AG20443 (cell line): ENCODE data around the gene LMAN1L.

ENCODE experiments used
- DNase-seq: peaks from one replicate; pipeline ENCODE4 v3.0.0; 2012; ENCODE audit warnings: low spot score, mixed read lengths

The LMAN1L gene

DNA sequence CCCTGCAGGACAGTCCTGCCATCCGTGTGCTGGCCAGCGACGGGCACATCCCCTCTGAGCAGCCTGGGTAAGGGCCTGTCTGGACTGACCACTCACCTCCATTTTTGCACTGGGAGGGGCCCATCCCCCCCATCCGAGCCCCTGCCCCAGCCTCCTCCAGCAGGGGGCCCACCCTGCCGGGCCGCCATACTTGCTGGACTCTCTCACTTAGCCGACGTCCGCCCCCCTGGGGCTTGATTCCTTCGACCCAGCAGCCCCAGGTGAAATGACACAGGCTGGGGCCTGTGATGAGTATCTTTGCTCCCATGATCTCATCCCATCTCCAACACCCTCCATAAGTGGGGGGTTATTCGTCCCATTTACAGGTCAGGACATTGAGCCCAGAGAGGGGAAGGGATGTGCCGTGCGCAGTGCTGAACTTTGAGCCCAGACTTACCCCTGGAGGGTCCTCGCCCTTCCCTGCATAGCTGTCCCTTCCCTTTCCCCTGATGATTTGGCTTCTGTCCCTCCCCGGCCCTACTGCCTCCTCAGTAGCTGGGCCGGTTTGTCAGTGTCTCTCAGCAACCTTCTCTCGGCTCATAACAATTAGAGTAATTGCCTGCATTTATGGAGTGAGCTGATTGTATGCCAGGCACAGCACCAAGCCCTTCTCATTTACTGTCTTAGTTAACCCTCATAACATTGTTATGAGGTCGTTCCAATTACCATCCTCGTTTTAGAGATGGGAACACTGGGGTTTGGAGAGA is 4.2 kb downstream of the LMAN1L start:
- no peak for DNase-seq

GRCh38 chr15:74817370-74817737 is 4.7 kb downstream of the LMAN1L start:
- peak; percentile 61 for DNase-seq

GRCh38 chr15:74820056-74820455 is 7.4 kb downstream of the LMAN1L start:
- no peak for DNase-seq

DNA sequence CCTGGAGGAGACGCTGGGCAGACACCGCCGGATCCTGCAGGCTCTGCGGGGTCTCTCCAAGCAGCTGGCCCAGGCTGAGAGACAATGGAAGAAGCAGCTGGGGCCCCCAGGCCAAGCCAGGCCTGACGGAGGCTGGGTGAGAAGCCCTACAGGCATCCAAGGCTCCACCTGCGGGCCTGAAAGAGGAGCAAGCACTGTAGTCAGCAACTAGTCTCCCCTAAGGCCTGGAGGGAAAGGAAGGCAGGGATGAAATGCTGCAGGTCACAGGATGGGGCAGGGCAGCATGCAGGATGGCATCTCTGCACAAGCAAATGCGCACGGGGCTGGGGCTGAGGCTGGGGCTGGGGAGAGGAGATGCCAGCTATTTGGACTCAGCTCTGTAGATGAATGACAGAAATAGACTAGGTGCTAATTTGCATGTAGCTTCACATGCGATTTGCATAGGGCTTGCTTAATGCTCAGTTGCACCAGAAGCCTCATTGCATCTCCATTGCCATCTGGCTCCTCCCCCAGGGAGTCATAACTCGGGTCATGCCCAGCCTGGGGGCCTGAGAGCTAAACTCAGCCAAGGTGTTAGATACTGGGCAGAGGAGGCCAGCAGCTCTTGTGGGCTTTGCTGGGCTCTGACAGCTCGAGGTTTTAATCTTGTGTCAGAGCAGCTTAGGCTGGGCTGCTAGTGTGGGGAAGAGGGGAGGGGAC is 8.6 kb downstream of the LMAN1L start:
- no peak for DNase-seq

DNA sequence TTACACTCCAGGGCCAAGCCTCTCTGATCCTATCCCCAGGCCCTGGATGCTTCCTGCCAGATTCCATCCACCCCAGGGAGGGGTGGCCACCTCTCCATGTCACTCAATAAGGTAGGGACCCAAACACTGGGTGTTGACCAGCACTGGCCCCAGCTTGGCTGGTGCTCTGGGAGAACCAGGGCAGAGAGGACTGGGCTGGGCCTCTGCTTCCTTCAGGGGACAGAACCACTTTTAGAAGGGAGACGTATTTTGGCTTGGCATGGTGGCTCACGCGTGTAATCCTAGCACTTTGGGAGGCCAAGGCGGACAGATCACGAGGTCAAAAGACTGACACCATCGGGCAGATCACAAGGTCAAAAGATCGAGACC is 9.1 kb downstream of the LMAN1L start:
- DNase-seq, result no peak

- DNase-seq, result no peak
Measured at GRCh38 chr15:74822233-74822632, 9.6 kb downstream of the LMAN1L start.

GRCh38 chr15:74823324-74823723 is 10.7 kb downstream of the LMAN1L start:
- DNase-seq, result no peak

DNA sequence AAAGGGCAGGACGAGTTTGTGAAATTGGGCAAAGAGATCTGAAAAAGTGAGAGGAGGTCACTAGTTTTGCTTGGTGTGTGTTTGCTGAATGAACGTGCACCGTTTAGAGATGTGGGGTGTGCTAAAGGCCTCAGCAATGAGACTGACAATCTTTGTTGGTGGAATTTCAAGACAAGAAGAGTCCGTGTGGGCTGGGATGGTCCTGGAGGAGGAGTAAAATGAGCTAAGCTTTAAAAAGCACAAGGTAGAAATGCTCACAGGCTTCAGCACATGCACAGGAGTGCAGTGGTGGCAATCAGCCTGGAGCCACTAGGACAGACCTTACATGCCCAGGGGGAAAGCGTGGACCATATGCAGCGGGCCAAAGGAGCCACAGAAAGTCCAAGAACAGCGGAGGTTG is 12.3 kb downstream of the LMAN1L start:
- DNase-seq, result no peak

- no peak for DNase-seq
Measured at GRCh38 chr15:74825866-74826265, 13.2 kb downstream of the LMAN1L start.

- DNase-seq, result peak; percentile 78
Measured at GRCh38 chr15:74826364-74826819, 13.8 kb downstream of the LMAN1L start, which contains the start of gene CPLX3. CPLX3 (plus strand) TSS chr15:74826627; CDS start chr15:74826704, 77 bp downstream.

GRCh38 chr15:74826921-74827320 is 14.3 kb downstream of the LMAN1L start:
- no peak for DNase-seq

DNA sequence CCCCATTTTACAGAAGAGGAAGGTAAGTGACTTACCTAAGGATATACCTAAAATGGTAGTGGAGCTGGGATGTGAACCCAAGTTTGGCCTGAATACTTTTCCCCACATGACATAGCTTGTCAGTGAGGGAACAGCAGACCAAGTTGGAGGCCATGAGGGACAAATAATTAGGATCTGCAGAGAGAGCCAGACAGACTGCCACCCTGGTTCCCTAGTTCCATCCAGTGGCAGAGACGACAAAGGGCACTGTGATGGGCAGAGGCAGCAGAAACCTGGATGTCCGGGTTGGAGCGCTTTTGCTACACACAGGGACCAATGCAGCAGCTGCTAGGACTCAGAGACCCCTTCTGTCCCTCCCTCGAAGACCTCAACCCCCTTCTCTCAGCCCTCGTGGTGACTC is 15.0 kb downstream of the LMAN1L start:
- no peak for DNase-seq

GRCh38 chr15:74828835-74829234 is 16.2 kb downstream of the LMAN1L start:
- no peak for DNase-seq

DNA sequence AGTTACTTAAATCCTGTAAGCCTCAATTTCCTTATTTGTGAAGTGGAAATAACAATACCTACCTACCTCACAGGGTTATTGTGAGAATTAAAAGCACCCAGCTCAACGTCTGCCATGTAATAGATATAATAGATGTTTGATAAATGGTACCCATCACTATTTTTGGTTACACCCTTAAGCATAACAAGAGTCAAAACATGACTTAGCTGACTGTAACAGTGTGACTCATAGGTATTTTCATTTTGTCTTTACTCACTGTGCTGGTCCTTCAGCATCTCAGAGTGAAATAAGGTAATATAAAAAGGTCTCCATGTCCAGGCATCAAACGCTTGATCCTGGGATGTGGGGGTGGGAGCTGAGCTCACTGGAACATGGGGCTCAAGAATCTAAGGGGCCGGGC is 16.9 kb downstream of the LMAN1L start:
- peak; percentile 54 for DNase-seq

GRCh38 chr15:74829991-74830390 is 17.4 kb downstream of the LMAN1L start:
- no peak for DNase-seq

GRCh38 chr15:74830868-74831267 is 18.2 kb downstream of the LMAN1L start:
- DNase-seq, result peak; percentile 25

DNA sequence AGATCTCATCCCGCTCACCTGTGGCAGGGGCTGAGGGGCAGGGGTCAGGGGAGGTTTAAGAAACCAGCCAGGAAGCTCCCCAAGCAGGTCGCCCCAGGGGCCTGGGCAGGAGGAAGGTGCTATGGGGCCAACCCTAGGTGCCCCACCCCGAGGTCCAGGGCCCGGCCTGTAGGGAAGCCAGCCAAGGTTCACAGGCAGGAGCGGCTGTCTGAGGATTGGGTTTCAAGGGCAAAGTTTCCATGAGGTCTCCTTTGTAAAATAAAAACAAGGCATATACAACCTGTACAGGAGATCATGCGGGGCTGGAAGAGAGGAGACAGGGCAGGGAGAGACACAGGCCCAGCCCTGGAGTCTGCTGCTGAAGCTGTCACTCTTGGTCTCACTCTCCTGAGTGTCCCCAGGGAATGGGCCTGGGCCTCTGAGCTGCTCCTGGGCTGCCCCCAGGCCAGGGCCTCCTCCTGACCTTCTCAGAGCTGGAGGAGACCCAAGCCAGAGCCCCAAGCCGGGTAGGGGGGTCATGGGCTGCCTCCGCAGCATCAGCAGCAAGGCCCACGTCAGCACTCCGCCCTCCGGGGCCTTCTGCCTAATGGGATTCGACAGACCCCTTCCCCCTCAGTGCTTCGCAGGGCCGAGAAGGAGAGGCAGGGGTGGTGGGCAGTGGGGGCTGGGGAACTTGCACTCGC is 19.3 kb downstream of the LMAN1L start:
- DNase-seq, result no peak

- DNase-seq, result no peak
Measured at GRCh38 chr15:74832826-74833225, 20.2 kb downstream of the LMAN1L start.

DNA sequence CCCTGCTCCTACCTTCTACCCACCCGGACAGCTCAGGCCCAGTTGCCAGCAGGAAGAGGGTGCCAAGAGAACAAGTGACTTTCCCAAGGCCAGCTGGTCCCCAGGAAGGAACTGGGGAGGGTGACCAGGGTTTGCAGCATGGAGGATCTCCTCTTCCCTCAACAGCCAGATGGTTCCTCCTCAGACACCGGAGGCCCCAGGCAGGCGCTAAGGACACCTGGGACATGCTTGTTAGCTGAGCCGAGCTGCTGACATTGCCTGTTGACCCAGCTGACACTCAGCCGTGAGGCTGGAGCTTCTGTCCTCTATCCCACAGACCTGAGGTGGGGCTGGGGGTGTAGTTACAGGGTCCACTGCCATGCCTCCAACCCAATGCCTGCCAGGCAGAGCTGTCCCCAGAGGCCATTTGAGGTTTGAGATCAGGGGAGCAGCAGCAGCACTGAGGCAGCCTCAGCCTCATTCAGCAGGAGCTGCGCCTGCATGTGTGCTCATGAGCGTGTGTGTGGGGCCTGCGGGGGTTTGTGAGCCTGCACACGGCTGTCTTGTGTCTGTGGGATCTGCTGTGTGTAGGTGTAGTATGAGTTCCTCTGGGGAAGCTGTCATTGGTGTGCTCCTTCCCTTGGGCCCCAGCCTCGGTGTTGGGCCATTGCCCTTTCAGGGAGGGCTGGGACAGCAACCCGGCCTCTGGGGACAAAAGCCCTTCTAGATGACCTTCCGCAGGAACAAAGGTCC is 20.9 kb downstream of the LMAN1L start:
- DNase-seq, result no peak

DNA sequence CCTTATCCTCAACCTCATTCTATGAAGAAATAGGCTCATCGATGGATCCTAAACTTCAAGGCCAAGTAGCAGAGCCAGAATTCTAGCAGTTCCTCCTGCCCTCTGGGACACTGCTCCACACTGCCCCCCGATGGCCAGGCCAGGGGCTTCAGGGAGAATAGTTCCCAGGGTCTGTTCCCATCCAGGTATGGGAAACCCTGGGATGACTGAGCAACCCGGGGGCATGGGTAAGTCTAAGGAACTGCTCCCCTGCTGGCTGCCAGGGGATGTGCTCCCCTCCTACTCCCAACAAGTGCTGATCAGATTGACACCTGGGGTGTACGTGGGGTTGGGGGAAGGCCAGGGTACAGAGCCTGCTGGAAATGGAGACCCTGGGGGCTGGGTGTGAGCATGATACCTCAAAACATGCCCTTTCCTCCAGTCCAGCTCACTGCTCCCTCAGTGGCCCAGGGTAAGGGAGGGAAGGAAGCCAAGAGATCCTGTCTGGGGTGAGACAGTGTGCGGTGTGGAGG is 22.7 kb downstream of the LMAN1L start:
- peak; percentile 83 for DNase-seq

DNA sequence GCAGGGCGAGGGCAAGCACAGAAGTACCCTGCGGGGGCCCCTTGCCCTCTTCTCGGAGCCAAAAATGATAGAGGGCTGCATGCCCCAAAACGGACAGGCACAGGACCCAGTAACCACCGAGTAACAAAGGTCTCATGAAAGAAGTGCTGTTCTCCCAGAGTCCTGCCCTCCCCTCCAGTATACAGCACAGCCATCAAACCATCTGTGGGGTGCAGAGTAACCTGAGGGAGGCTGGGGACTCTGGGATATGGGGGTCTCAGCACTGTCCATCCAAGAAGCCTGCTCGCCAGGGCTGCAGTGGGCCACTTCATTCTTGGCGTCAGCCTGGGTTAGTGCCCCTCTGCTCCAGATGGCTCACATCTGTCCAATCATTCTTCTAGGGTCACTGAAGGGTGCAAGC is 24.2 kb downstream of the LMAN1L start:
- DNase-seq, result no peak

- DNase-seq, result no peak
Measured at GRCh38 chr15:74837482-74838136, 25.0 kb downstream of the LMAN1L start.
